ENCODE data around the gene STARD6.
"Not testable (repeated sequence)": the region's sequence is repeated elsewhere in the genome, so short reads cannot be mapped to it uniquely, and the experiment has no call there.

The STARD6 gene, protein sequence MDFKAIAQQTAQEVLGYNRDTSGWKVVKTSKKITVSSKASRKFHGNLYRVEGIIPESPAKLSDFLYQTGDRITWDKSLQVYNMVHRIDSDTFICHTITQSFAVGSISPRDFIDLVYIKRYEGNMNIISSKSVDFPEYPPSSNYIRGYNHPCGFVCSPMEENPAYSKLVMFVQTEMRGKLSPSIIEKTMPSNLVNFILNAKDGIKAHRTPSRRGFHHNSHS

DNA sequence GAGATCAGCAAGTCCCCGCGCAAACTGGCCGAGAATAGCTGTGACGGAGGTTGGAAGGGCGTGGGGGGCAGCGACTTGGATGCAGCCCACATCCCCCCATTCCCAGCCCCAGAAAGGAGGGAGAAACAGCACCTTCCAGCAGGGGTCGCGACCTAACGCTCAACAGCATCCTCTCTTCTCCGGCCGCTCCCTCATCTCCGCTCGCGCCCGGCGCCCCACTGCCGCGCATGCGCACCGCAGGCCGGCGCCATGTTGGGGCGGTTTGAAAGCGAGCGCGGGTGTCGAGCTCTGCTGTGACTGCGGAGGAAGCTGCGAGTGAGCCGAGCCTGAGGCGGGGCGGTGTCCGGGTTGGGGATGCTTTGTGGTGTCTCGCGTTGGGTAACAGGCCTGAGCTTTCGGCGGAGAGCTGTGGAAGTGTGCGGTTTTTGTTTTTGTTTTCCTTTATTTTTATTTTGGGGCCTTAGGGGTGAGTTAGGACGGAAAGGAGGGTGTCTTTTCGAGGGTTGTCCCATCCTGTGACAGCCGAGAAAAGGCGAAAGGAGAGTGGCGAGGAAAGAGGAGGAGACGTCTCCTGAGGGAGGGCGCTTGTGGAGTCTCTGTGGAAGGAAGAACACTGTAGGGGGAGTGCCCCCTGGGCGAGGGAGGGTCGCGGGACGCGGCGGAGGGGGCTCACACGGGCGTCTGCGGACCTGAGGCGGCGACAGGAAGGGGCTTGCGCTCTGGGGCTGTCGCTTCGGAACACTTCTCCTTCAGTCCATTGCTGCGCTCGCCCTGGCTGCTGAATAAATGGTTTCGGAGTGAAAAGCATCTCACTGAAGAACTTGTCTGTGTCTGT lies at the start of gene STARD6, which contains the start of gene C18orf54:
STARD6 (minus strand) TSS at position 199 of the 835 bp plus-strand sequence. CDS start 3,285 bp downstream, outside the sequence.
C18orf54 (plus strand) TSS at position 247 of the 835 bp plus-strand sequence. CDS start 2,667 bp downstream, outside the sequence.
- peak; percentile 86 for DNase-seq (ENCODE audit: low read depth)

DNA sequence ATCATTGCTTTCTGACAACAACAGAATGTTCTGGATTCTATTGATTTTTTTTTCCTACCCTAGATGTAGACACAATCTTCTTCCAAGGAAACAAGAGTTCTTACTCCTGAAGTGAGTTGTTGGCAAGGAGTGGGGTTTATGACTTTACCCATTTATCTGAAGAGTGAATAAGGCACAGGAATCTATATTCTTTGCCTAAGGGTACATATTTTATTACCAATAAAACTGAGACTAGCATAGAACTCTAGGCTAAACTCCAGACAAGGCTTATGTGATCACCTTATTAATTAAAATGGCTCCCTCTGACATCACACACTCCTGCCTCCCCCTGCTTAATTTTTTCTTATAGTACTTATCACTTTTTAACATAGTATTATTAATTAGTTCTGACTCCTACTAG lies 47.6 kb upstream of the STARD6 start:
- DNase-seq (ENCODE audit: low read depth) = no peak

DNA sequence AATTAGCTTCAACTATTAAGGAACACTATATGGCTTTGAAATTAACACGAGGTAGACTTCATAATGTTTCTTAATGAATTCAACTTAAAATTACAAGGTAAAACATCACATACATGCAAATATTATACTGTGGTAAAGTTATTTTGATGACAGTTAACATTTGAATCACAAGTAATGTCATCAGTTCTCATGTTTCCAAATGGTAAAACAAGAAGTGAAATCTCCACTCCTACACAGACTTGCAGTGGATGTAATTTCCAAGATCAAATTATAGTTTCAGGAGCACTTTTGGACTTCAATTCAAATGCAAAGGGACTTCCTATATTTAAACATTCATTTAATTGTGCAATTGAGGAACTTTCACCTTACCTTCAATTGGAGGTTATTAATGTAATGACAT lies 39.1 kb upstream of the STARD6 start:
- no peak for DNase-seq (ENCODE audit: low read depth)

GRCh38 chr18:54393648-54394294 lies 36.1 kb upstream of the STARD6 start:
- DNase-seq (ENCODE audit: low read depth) = no peak

GRCh38 chr18:54392543-54393023 lies 34.9 kb upstream of the STARD6 start:
- no peak for DNase-seq (ENCODE audit: low read depth)

DNA sequence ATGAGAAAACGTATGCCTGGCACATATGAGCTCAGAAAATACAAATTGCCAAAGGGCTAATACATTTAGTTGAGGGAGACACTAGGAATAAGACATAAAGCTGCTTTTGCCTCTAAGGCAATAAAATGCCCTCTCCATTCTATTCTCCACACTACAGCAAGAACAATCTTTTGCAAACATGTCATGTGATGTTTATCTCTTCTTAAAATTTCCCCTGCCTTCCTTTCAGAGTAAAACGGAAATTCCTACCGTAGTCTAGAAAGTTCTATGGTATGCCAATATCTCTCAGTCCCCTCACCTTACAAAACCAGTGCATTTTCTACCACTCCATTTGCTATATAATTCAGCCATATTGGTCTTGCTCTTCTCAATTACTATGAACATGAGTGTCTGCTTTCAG lies 33.2 kb upstream of the STARD6 start:
- DNase-seq (ENCODE audit: low read depth) = no peak

DNA sequence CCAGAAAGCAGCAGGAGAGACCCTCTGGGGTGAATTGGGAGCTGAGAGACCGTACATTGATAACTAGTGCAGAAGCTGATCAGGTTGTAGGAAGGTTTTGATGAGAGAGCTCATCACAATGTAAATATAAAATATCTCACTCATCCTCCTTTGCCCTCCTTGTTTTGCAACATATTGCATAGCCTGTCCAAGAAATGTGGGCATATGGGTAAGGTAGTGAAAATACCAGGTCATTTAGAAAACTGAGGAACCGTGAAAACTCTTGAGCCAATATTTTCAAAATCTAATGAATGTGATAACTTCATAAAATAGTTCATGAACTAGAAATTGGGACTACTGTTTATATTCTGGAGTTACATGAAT lies 31.5 kb upstream of the STARD6 start:
- no peak for DNase-seq (ENCODE audit: low read depth)

GRCh38 chr18:54388203-54389142 lies 30.8 kb upstream of the STARD6 start:
- peak; percentile 16 for DNase-seq (ENCODE audit: low read depth)

GRCh38 chr18:54387631-54388030 lies 30.0 kb upstream of the STARD6 start:
- DNase-seq (ENCODE audit: low read depth) = no peak

- DNase-seq (ENCODE audit: low read depth) = not testable (repeated sequence)
Measured at GRCh38 chr18:54386800-54387495, 29.3 kb upstream of the STARD6 start.

GRCh38 chr18:54386043-54386442 lies 28.4 kb upstream of the STARD6 start:
- DNase-seq (ENCODE audit: low read depth) = no peak

DNA sequence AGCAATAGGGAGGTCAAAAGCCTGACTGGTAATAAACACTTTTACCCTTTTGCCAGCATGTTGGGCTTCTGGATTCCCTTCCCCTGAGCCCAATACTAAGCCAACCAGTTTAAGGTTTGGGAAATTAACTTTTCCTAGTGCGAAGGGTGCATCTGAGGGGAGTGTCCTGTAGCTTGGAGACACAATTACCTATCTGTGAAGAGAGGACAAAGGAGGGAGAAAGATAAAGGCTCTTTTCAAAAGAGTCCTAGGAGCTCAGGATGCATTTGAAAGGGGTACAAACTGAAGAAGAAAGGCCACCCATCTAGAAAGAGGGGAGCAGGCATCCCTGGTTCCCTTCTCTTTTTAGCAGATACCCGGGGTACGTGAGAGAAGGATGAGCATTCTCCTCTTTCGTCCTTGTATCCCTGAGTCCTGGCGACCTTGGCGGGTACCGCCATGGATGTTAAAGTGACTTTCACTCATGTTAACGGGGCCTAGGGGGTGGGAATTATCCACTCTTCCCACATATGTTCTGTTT lies 25.1 kb upstream of the STARD6 start:
- DNase-seq (ENCODE audit: low read depth) = no peak

- DNase-seq (ENCODE audit: low read depth) = no peak
Measured at GRCh38 chr18:54382076-54382475, 24.4 kb upstream of the STARD6 start.

GRCh38 chr18:54381640-54382039 lies 24.0 kb upstream of the STARD6 start:
- no peak for DNase-seq (ENCODE audit: low read depth)

GRCh38 chr18:54378057-54378456 lies 20.4 kb upstream of the STARD6 start:
- DNase-seq (ENCODE audit: low read depth) = no peak

DNA sequence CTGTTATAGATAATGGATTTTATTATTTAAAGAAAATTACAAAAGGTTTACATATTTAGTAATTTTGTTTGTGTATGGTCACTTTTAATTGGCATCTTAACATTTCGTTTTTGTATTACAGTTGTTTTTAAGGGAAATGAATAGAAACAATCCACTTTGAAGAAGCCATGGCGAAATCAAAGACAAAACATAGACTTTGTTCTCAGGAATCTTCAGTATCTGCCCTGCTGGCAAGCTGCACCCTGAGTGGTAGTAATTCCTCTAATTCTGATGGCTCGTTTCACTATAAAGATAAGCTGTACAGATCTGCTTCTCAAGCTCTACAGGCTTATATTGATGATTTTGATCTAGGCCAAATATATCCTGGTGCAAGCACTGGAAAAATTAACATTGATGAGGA lies 2.7 kb upstream of the STARD6 start:
- no peak for DNase-seq (ENCODE audit: low read depth)

GRCh38 chr18:54359233-54359632 lies 1.6 kb upstream of the STARD6 start:
- DNase-seq (ENCODE audit: low read depth) = no peak

DNA sequence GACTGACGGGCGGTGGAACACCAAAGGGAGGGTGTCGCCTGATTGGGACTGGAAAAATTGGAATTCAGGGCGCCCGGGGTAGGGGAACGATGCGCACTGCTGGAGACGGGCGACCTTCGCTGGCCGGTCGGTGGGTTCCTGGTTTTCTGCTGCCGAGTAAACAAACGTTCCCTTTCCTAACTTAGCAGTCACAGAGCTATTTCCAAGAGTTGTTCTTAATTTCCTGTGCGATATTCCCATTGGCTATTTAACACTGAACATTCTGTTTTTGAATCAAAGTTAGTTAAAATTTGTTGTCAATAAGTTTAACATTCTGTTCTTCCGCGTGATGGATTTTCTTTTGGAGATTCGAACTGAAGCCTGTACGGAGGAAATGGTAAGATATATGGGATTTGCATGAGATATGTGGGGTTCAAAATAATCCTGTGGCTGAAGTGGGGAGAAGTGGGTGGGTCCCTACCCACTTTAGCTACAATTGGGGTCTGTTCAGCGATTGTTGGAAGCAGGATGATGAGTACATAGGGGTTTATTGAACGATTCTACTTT lies 910 bp upstream of the STARD6 start:
- DNase-seq (ENCODE audit: low read depth) = no peak

DNA sequence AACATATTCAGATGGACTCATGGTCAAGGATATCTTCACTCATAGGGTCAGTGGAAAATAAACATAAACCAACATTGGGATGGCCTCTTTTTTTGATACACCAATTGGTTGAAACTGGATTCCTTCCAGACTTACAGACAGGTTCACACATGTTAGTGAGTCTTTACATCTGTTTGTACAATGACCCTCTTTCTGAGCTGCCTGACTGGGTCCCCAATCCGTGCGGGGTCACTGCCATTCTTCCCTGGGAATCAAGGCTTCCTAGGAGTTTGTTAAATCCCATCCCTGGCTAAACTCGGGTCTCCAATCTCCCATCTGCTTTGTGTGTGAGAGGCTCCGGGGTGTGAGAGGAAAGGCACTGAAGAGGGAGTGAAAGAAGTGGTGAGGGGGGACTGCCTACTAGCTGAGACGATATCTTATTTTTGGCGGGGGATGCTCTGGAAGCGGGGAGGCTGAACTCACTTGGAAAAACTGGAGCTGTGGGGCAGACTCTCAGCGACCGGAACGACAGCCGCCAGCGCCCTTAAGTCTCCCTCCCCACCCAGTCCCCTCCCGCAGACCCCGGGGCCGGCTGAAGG lies 487 bp downstream of the STARD6 start:
- DNase-seq (ENCODE audit: low read depth) = no peak

DNA sequence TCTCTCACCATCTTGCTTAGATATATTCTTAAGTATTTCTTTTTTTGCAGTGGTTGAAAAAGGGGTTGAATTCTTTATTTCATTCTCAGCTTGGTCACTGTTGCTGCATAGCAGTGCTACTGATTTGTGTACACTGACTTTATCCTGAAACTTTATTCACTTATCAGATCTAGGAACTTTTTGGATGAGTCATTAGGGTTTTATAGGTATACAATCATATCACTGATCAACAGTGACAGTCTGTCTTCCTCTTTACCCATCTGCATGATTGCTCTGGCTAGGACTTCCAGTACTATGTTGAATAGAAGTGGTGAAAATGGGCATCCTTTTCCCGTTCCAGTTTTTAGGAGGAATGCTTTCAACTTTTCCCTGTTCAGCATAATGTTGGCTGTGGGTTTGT lies 6.5 kb downstream of the STARD6 start:
- DNase-seq (ENCODE audit: low read depth) = no peak
